NCI-H2196 (cell line): ENCODE data around the gene NFU1.

ENCODE experiments used
- DNase-seq: peaks from one replicate; lab custom pipeline; 2025; ENCODE audit not compliant: unreplicated experiment; lab: John Stamatoyannopoulos, UW

Gene NFU1

GRCh38 chr2:69353360-69353759 is 83.9 kb downstream of the NFU1 start:
- no peak for DNase-seq

- DNase-seq, result no peak
Measured at GRCh38 chr2:69348781-69349180, 88.5 kb downstream of the NFU1 start.
